ENCODE measurements around the gene CECR2.

DNA sequence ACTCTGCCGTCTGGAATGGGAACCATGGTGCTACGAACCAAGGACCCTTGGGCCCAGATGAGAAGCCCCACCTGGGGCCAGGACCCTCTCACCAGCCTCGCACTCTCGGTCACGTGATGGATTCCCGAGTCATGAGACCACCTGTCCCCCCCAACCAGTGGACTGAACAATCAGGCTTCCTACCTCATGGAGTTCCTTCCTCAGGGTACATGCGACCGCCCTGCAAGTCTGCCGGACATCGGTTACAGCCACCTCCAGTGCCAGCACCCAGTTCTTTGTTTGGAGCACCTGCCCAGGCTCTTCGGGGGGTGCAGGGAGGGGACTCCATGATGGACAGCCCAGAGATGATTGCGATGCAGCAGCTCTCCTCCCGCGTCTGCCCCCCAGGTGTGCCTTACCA is 173.2 kb downstream of the CECR2 start:
- TF ChIP-seq, protein P1, sequence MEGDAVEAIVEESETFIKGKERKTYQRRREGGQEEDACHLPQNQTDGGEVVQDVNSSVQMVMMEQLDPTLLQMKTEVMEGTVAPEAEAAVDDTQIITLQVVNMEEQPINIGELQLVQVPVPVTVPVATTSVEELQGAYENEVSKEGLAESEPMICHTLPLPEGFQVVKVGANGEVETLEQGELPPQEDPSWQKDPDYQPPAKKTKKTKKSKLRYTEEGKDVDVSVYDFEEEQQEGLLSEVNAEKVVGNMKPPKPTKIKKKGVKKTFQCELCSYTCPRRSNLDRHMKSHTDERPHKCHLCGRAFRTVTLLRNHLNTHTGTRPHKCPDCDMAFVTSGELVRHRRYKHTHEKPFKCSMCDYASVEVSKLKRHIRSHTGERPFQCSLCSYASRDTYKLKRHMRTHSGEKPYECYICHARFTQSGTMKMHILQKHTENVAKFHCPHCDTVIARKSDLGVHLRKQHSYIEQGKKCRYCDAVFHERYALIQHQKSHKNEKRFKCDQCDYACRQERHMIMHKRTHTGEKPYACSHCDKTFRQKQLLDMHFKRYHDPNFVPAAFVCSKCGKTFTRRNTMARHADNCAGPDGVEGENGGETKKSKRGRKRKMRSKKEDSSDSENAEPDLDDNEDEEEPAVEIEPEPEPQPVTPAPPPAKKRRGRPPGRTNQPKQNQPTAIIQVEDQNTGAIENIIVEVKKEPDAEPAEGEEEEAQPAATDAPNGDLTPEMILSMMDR (conservative IDR thresholded peaks at IDR 0.05; ENCODE audit: low read depth, low read length) = no peak
- no peak for TF ChIP-seq EZH2phosphoT487 (IDR thresholded peaks at IDR 0.05; ENCODE audit: borderline replicate concordance, low read length)
